Central memory CD4-positive, alpha-beta T cell (primary cell): ENCODE measurements around the gene PROCA1.

Source experiments
- DNase-seq: peaks from one replicate; pipeline ENCODE4 v3.0.0; 2022
- total RNA-seq, 3 experiments: gene quantifications; one replicate each; lab custom pipeline; 2026; lab: John Stamatoyannopoulos, UW

The PROCA1 gene
- 1.6 to 10.2 (median 10.0) reads per million in 3 experiments for total RNA-seq

GRCh38 chr17:28711723-28712031, at the start of gene PROCA1:
Gene PROCA1, minus strand, starts transcription at chr17:28711888. Its CDS starts 228 bp downstream, at chr17:28711660.
- no peak for DNase-seq

GRCh38 chr17:28760601-28761562, 49.2 kb upstream of the PROCA1 start:
- no peak for DNase-seq

GRCh38 chr17:28759256-28759865, 47.7 kb upstream of the PROCA1 start:
- DNase-seq, result no peak

- DNase-seq, result no peak
Measured at GRCh38 chr17:28758411-28759121, 46.9 kb upstream of the PROCA1 start.

DNA sequence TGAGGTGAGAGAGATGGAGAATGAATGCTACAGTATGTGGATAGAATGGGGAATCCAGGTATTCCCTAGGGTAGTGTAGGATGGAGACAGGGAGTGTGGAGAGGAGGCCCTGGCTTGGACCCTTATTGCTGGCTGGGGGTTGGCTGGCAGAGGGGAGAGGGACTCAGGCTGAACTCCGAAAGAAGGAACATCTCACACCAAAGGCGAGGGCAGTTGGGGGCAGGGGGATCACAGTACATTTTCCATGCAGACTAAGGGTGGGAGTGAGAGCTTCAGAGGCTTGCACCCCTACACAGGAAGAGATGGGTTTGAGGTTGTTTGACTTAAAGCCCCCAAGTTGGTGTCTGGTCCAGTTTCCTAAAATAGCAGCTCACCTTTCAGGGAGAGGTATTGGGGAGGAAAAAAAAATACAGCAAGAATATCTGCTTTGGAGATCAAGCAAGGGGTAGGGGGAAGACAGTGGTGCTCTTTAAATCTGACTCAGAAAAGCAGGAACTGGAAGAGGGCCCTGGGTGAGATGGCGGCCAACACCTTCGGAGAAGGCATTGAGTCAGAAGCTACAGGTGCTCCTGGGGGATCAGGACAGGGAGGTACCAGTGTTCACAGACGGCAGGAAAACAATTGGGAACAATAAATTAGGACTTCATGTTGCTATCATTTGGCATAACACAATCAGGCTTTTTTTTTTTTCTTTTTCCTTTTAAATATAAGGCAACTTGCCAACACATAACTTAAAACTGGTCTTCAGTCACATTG, 44.5 kb upstream of the PROCA1 start:
- no peak for DNase-seq

GRCh38 chr17:28755486-28755885, 43.8 kb upstream of the PROCA1 start:
- DNase-seq, result no peak

DNA sequence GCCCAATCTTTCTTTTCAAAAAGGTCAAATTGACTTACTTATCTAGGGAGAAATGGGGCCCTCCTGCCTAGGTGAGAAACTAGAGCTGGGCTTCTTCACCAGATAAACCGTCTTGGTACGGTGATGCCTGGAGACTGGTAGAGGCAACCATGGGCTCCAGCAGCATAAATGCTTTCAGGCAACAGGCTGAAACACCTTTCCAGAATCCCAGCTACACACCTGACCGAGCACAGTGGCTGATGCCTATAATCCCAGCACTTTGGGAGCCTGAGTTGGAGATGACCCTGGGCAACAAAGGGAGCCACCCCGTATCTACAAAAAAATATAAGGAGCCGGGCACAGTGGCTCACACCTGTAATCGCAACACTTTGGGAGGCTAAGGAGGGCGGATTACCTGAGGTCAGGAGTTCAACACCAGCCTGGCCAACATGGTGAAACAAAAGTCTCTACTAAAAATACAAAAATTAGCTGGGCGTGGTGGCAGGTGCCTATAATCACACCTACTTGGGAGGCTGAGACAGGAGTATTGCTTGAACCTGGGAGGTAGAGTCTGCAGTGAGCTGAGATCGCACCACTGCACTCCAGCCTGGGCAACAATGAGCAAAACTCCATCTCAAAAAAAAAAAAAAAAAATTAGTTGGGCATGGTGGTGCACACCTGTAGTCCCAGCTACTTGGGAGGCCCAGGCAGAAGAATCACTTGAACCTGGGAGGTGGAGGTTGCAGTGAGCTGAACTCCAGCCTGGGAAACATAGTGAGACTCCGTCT, 40.1 kb upstream of the PROCA1 start:
- no peak for DNase-seq

- DNase-seq, result peak; percentile 83
Measured at GRCh38 chr17:28750178-28751047, 38.7 kb upstream of the PROCA1 start.

DNA sequence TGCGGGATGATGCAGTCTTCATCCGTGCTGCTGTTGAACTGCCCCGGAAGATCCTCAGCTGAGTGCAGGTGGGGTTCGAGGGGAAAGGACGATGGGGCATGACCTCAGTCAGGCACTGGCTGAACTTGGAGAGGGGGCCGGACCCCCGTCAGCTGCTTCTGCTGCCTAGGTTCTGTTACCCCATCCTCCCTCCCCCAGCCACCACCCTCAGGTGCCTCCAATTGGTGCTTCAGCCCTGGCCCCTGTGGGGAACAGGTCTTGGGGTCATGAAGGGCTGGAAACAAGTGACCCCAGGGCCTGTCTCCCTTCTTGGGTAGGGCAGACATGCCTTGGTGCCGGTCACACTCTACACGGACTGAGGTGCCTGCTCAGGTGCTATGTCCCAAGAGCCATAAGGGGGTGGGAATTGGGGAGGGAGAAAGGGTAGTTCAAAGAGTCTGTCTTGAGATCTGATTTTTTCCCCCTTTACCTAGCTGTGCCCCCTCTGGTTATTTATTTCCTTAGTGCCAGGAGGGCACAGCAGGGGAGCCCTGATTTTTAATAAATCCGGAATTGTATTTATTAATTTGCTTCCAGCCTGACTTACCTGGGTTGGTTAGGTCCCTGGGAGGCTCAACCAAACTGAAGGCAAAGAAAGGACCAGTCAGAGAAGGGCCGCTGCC, 38.0 kb upstream of the PROCA1 start:
- DNase-seq, result no peak

- DNase-seq, result no peak
Measured at GRCh38 chr17:28748852-28749515, 37.3 kb upstream of the PROCA1 start.

DNA sequence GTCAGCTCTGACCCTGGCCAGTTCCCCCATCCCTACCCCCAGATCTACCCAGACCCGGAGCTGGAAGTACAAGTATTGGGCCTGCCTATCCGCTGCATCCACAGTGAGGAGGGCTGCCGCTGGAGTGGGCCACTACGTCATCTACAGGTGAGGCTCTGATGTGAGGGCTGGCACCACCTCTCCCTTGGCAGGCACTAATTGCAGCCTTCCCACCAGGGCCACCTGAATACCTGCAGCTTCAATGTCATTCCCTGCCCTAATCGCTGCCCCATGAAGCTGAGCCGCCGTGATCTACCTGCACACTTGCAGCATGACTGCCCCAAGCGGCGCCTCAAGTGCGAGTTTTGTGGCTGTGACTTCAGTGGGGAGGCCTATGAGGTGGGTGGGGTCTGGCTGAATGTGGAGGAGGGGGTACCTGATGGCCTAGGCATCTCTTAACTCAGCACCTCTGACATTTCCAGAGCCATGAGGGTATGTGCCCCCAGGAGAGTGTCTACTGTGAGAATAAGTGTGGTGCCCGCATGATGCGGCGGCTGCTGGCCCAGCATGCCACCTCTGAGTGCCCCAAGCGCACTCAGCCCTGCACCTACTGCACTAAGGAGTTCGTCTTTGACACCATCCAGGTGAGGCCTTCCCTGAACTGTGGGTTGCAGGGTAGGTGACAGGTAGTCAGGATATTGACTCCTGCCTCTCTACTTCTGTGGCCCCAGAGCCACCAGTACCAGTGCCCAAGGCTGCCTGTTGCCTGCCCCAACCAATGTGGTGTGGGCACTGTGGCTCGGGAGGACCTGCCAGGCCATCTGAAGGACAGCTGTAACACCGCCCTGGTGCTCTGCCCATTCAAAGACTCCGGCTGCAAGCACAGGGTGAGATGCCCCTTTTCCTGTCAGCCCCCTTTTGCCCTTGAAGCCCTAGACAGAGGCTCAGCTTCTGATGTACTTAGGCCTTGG, 36.4 kb upstream of the PROCA1 start:
- no peak for DNase-seq

DNA sequence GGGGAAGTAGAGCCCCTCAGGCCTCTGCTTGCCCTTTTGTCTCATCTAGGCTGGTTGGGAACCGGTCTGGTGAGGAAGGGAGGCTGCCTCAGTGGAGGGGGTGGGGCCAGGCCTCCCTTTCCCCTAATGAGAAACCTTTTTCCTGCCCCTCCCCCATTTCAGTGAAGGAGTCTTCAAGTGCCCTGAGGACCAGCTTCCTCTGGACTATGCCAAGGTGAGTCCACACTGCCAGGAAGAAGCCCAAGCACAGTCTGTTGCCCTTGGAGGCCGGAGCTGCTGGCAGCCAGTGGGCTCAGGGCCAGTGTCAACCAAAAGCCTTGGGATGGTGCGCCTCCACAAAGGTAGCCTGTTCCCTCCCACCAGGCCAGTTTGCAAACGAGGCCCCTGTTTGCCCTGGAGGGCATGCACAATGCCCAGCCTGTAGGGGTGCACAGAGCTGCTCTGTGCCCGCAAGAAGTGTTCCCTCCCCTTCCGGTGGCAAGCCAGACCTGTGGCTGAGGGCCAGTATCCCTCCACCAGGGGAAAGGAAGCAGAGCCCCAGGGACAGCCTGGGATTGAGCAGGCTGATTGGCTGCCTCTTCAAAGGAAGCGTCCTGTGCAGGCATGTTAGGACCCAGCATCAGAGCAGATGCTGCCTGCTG, 35.5 kb upstream of the PROCA1 start:
- no peak for DNase-seq

- DNase-seq, result no peak
Measured at GRCh38 chr17:28746611-28747050, 34.9 kb upstream of the PROCA1 start.

DNA sequence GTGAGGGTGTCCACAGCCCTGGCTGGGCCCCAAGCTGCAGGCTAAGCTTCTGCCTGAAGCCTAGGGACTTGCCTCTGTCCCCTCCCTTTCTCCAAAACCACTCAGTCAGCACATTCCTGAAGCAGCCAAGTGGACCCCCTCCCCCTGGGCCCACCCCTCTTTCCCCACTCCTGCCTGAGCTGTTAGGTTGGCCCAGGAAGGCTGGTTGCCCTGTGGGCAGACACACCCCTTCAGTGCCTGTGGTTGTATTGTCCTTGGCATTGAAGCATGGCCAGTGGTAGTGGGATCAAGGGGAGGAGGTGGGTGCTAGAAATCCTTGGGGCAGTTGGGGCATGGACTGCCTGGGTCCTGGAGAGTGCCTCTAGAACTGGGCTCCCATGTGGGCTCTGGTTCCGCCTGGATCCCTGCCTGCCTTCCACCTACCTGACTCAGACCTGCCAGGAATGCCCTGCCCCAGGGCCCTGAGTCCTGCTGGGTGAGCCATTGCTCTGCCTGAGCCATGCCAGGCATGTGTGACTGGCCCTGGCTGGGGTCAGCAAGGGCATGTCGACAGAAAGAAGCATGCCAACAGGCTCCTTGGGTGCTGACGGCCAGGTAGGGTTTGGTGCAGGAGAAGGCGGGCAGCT, 34.2 kb upstream of the PROCA1 start:
- no peak for DNase-seq

GRCh38 chr17:28744972-28745785, 33.5 kb upstream of the PROCA1 start:
- DNase-seq, result no peak
